Right renal cortex interstitium (tissue), 3 donors: Measurements from ENCODE around the gene ISL2. TPM values are rescaled to one million over a fixed set of nuclear protein-coding genes. Genes with fewer than 3 reads are reported as not detected.
"Not testable (repeated sequence)": the region's sequence is repeated elsewhere in the genome, so short reads cannot be mapped to it uniquely, and the experiment has no call there.

Experiments used
- DNase-seq, 3 donors: peaks; one replicate each; pipeline ENCODE4 v3.0.0-alpha.2; 2013; ENCODE audit warnings: low read depth in 3 of 3, low spot score in 2 of 3
- polyA plus RNA-seq, 3 donors: library from polyadenylated mRNA; unstranded; fragments of 120-200 nt; gene quantifications; one replicate each; pipeline ENCODE4 v1.2.1, GENCODE V29; 2013; ENCODE audit not compliant: insufficient read length in 3 of 3

The ISL2 gene
- under 1 TPM in 1 of 3 donors, not detected in 2; 0.08 TPM for polyA plus RNA-seq

DNA sequence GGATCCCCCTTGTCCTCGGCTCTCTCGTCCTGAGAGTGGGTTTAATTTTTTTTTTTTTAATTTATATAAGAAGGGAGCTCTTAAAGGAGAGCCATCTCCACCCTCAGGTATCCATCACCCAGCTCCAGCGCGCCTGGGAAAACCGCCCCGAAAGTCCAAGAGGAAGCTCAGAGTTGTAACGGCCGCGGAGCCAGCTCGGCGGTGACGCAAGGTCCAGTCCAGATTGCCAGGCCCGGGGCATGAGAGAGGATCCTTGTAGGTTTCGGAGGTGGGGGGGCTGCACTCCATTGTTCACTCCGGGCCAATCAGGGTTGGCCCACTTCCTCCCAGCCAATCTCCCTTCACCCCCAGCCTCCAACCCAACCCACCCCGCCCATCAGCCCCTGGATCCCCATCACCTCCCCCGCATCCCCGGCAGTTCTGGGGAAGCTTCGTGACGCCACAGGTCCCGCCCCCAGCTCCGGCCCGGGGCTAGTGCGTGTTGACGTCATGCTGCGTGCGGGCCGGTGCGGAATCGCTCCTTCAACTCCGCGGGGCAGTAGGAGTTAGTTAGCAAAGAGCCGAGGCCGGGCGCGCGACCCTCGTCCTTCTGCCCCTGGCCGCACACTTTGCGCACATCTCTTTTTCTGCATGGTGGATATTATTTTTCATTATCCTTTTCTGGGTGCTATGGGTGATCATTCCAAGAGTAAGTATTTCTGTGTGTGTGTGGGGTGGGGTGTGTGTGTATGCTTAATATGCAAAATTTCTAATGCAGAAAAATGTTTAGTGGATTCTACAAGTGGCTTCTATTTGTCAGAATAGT lies at the start of gene ISL2:
Gene ISL2, plus strand, starts transcription at position 520 of the 805 bp plus-strand sequence. Its CDS starts 111 bp downstream, at position 631.
- no peak for DNase-seq

DNA sequence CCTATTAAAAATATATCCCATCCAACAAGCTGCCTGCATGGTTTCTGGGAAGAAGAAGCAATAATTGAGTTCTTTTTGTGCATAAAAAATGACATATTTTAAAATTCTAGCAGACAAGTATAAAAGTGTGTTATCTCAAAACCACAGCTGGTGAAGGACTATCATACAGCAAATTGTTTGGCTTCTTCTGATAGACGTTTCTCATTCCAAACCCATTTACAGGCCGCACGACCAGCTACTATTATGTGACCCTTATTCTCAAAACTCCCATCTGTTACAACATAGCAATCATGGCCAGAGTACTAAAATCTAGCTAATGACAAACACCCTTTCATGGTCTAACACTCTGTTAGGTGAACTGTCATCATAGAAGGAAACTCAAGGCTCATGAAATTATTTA lies 47.0 kb upstream of the ISL2 start:
- no peak for DNase-seq

DNA sequence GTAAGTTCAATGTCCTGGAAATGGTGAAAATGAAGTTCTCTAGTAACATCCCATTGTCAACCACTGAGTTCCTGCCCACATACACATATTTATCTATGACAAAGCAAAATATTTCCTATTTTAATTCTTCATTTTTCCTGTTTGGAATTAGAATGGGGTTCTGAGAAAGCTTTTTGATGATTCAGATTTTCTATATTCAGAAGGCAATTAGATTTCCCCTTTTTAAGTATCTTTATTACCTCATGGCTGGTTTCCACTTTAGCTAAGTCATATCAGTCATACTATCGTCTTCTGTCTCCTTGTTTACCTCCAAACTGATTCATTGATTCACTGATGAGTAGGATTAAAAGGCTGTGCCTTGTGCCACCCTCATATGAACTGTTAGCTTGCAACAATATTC lies 43.2 kb upstream of the ISL2 start:
- no peak for DNase-seq

GRCh38 chr15:76294463-76294862 lies 42.1 kb upstream of the ISL2 start:
- DNase-seq = not testable (repeated sequence)

- DNase-seq = no peak
These were observed 39.7 kb upstream of the ISL2 start for GRCh38 chr15:76296849-76297248.

- DNase-seq = not testable (repeated sequence)
These were observed 38.6 kb upstream of the ISL2 start for GRCh38 chr15:76297951-76298350.

DNA sequence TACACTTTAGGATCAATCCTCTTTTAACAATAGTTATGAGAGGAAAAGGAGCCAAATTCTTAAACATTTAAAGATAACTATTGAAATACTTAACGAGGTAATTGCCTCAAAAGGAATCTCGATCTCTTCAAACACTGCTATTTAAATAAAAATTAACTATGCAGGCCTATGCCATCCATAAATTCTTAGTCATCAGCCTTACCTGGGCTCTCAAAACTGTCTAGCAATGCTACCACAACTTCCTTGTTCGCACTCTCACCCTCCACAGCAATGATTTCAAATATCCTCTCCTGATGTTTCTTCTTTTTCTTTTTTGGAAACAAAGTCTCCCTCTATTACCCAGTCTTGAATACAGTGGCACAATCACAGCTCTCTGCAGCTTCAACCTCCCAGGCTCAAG lies 37.6 kb upstream of the ISL2 start:
- no peak for DNase-seq

- no peak for DNase-seq
These were observed 36.8 kb upstream of the ISL2 start for GRCh38 chr15:76299786-76300185.

DNA sequence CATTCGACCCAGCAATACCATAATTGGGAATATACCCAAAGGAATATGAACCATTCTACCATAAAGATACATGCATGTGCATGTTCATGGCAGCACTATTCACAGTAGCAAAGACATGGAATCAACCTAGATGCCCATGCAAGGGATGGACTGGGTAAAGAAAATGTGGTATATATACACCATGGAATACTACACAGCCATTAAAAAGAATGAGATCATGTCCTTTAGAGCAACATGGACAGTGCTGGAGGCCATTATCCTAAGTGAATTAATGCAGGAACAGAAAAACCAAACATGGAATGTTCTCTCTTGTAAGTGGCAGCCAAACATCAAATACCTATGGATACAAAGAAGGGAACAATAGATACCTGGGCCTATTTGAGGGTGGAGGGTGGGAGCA lies 32.7 kb upstream of the ISL2 start:
- no peak for DNase-seq

DNA sequence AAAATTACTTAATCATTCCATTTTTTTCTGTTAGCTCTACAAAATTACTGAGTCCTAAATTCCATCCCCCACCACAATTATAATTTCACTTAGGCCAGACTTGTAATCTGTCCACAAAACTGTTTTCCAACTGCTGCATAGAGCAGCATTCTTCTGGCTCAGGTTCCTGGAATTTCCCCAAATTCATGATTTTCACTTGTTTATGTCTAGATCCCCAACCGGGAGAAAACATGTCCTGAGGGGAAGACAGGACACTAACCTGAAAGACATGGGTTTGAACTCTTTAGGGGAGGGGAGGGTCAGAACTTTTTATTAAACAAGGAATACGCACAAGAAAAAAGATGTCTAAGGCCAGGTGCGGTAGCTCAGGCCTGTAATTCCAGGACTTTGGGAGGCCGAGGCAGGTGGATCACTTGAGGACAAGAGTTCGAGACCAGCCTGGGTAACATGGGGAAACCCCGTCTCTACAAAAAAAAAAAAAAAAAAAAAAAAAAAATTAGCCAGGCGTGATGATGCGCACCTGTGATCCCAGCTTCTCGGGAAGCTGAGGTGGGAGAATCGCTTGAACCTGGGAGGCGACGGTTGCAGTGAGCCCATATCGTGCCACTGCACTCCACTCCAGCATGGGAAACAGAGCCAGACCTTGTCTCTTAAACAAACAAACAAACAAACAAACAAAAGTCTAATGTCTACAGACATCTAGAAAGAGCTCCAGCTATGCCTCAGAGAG lies 26.8 kb upstream of the ISL2 start:
- DNase-seq = no peak

DNA sequence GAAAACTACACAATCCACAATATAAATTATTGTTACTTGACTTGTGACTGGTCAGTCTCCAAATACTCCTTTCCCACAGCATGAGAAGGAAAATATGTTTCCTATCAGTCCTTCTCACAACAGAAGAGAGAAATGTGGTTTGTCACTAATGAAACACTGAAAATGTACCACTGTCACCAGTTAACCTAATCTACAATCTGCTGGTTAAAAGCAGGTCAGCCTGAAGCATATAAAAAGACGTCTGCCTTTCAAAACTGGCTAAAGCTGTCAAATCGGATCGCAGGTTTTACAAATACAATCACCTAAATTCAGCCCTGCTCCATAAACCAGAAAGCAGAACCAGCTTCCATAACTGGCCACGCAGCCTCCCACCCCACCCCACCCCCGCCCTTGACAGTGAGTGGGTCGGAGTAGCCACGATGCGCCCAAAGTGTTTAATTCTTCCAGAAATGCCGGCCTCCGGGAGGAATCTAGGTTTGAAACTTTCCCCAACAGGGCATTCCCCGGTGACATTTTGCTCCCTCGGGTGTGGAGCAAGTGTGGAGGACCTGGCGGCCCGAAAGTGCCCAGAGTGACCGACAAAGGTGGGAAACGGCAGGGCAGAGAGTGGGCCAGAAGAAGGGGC lies 26.0 kb upstream of the ISL2 start:
- DNase-seq = peak; percentile 13 to 35 (median 20)

GRCh38 chr15:76311100-76311953 lies 25.2 kb upstream of the ISL2 start, which contains the start of gene ETFA:
ETFA (minus strand) TSS chr15:76311469; CDS start chr15:76311388, 81 bp downstream.
- peak; percentile 88 to 92 (median 89) for DNase-seq

- no peak for DNase-seq
These were observed 23.9 kb upstream of the ISL2 start for GRCh38 chr15:76312540-76313174.

- not testable (repeated sequence) for DNase-seq
These were observed 23.4 kb upstream of the ISL2 start for GRCh38 chr15:76313175-76313567.

DNA sequence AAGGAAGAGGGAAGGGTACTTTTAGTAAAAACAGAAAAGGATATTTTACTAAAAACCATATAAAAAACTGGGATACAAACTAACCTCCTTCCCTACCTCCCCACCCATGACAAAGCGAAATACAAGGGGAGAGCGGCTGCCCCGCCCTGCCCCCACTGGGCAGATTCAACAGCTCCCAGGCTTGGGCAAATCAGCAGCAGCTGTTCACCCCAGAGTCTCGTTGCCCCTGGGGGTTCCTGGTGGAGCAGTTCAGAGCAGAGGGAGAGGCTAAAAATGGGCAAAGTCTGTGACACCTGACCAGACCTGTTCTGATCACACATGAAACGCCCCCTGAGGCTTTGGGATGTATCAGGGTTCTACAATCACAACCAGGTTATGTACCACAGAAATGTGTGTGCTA lies 22.8 kb upstream of the ISL2 start:
- no peak for DNase-seq

DNA sequence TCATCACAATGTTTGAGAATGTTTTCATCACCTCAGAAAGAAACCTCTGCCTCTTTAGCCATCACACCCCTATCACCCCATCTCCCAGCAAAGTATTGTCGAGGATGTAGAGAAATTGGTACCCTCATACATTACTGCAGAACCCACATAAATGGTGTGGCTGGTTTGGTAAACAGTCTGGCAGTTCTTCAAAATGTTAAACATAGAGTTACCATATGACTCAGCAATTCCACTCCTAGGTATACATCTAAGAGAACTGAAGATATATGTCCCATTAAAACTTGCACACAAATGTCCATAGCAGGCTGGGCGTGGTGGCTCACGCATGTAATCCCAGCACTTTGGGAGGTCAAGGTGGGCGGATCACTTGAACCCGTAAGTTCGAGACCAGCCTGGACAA lies 16.6 kb upstream of the ISL2 start:
- no peak for DNase-seq

DNA sequence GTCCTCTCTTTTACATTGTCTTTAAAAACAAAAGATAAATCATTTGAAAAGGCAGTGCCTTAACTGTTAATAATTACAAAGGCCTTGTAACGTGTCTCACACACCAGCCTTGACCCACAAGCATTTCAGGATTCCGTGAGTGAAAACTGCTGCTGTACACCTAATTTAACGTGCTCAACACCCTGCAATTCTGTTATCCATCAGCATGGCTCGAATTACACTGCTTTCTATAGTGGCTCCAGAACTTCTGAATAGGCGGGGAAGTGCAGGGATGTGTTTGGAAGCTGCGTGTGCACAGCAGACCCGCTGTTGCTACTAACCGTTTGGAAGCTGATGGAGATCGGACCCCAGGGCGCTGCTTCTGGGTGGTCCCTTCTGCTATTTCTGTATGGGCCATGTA lies 15.4 kb upstream of the ISL2 start:
- no peak for DNase-seq

GRCh38 chr15:76321602-76322001 lies 15.0 kb upstream of the ISL2 start:
- DNase-seq = no peak

DNA sequence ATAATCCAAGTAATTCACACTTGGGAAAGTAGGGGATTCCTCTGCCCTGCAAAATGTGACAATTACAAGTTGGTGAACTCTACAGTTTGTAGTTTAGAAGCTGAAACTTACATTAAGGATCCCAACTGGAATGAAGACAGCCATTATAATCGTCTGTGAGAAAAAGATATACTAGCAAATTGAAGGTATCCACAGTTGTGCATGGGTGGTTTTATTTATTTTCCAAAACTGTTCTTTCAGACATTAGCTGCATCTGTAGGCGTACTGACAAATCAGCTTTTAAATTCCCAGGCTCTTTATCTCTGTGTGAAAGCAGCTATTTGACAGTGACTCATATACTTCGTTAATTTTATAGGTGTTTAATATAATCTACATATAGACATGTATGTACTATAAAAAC lies 12.5 kb upstream of the ISL2 start:
- DNase-seq = no peak

DNA sequence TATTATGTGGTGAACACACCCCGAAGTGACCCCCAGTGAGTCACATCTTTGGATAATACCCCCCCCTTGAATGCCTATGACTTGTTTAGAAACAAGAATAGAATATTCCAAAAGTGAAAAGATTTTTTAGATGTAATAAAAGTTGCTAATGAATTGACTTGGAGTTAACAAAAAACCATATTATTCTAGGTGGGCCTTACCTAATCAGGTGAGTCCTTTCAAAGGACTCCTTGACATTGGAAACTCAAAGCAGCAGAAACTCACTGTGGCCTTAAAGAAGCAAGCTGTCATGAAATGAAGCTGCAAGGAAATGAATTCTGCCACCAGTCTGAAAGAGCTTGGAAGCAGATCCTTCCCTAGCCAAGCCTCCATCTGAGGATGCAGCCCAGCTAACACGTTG lies 10.9 kb upstream of the ISL2 start:
- no peak for DNase-seq
